Astrocyte of the spinal cord (primary cell): Measurements from ENCODE around the gene TNS1.

Experiments
- DNase-seq: peaks from one replicate; pipeline ENCODE4 v3.0.0; 2011; ENCODE audit warnings: low read depth, low spot score
- H3K4me3 ChIP-seq: 2 replicates; pipeline ENCODE4 v1.5.1; 2011; ENCODE audit warnings: low read depth, mild to moderate bottlenecking, low read length, moderate library complexity
- CTCF ChIP-seq: IDR thresholded peaks from 2 replicates; pipeline ENCODE4 v1.5.1; 2012; ENCODE audit warnings: low read depth, mild to moderate bottlenecking, low read length, inconsistent platforms
- in situ Hi-C: cut with HindIII; loops from 2 replicates; pipeline ENCODE4 v1.10.0; 2017; ENCODE audit warnings: low sequenced_read_pairs

TNS1 gene

GRCh38 chr2:218029366-218030360, 26.9 kb upstream of the TNS1 start:
- H3K4me3 ChIP-seq, result no peak overlapping the region
- no peak for DNase-seq
- TF ChIP-seq CTCF, result no peak
- in situ Hi-C loops, result no loop called here

GRCh38 chr2:218028562-218029348, 26.0 kb upstream of the TNS1 start:
- no peak for TF ChIP-seq CTCF
- in situ Hi-C loops, result no loop called here
- DNase-seq, result no peak
- H3K4me3 ChIP-seq, result no peak overlapping the region

- in situ Hi-C loops, result no loop called here
- no peak for DNase-seq
- TF ChIP-seq CTCF, result no peak
- no peak overlapping the region for H3K4me3 ChIP-seq
Measured at GRCh38 chr2:218028189-218028495, 25.3 kb upstream of the TNS1 start.

GRCh38 chr2:218027426-218028188, 24.8 kb upstream of the TNS1 start:
- TF ChIP-seq CTCF, result no peak
- H3K4me3 ChIP-seq, result no peak overlapping the region
- in situ Hi-C loops, result no loop called here
- DNase-seq, result no peak

- TF ChIP-seq CTCF, result no peak
- H3K4me3 ChIP-seq, result no peak overlapping the region
- DNase-seq, result no peak
- in situ Hi-C loops, result no loop called here
Measured at GRCh38 chr2:218026676-218027425, 24.1 kb upstream of the TNS1 start.

GRCh38 chr2:218026244-218026643, 23.4 kb upstream of the TNS1 start:
- no peak overlapping the region for H3K4me3 ChIP-seq
- no peak for DNase-seq
- in situ Hi-C loops, result no loop called here
- TF ChIP-seq CTCF, result no peak
